G401 (cell line): ENCODE measurements around the gene RPUSD3. TPM values are rescaled to one million over a fixed set of nuclear protein-coding genes. Genes with fewer than 3 reads are reported as not detected.
"Not testable (repeated sequence)": the region's sequence is repeated elsewhere in the genome, so short reads cannot be mapped to it uniquely, and the experiment has no call there.

Experiments
- DNase-seq: peaks from one replicate; pipeline ENCODE4 v3.0.0-alpha.2; 2015; ENCODE audit warnings: low spot score
- in situ Hi-C: cut with HindIII; loops from 2 replicates; pipeline ENCODE4 v1.10.0; 2016; ENCODE audit warnings: low sequenced_read_pairs, mixed read lengths
- total RNA-seq: library from RNA; depleted of rRNA; stranded (reverse); fragments of >200 nt; shearing (Covaris generic); gene quantifications from 2 replicates; pipeline ENCODE4 v1.2.3, GENCODE V29; 2014; rRNA removed

Gene RPUSD3
- total RNA-seq: 82.7 and 98.7 TPM in 2 replicates

- peak; percentile 98 for DNase-seq
- in situ Hi-C loops: no loop called here
Measured at GRCh38 chr3:9843715-9844438, at the start of gene RPUSD3. Gene RPUSD3, minus strand, starts transcription at chr3:9844008. Its CDS starts 18 bp downstream, at chr3:9843990.

GRCh38 chr3:9891072-9891622, 47.3 kb upstream of the RPUSD3 start:
- in situ Hi-C loops: no loop called here
- DNase-seq: no peak

GRCh38 chr3:9890249-9891071, 46.7 kb upstream of the RPUSD3 start, which contains the start of gene JAGN1:
Gene JAGN1, plus strand, starts transcription at chr3:9890610. Its CDS starts 113 bp downstream, at chr3:9890723.
- in situ Hi-C loops: no loop called here
- DNase-seq: peak; percentile 90

- in situ Hi-C loops: no loop called here
- DNase-seq: no peak
Measured at GRCh38 chr3:9889405-9889804, 45.6 kb upstream of the RPUSD3 start.

- in situ Hi-C loops: no loop called here
- DNase-seq: no peak
Measured at GRCh38 chr3:9888540-9888939, 44.7 kb upstream of the RPUSD3 start.

GRCh38 chr3:9887480-9887879, 43.7 kb upstream of the RPUSD3 start:
- no peak for DNase-seq
- in situ Hi-C loops: no loop called here

GRCh38 chr3:9886328-9886727, 42.5 kb upstream of the RPUSD3 start:
- in situ Hi-C loops: no loop called here
- no peak for DNase-seq

GRCh38 chr3:9884555-9885165, 40.9 kb upstream of the RPUSD3 start:
- no peak for DNase-seq
- in situ Hi-C loops: no loop called here

- in situ Hi-C loops: no loop called here
- no peak for DNase-seq
Measured at GRCh38 chr3:9883706-9884554, 40.1 kb upstream of the RPUSD3 start.

GRCh38 chr3:9881441-9881840, 37.6 kb upstream of the RPUSD3 start:
- no peak for DNase-seq
- in situ Hi-C loops: no loop called here

GRCh38 chr3:9879830-9880549, 36.2 kb upstream of the RPUSD3 start, which contains the start of gene CIDEC:
Gene CIDEC, minus strand, starts transcription at chr3:9880253. Its CDS starts 1,767 bp downstream, at chr3:9878486.
- DNase-seq: no peak
- in situ Hi-C loops: no loop called here

- in situ Hi-C loops: no loop called here
- DNase-seq: no peak
Measured at GRCh38 chr3:9878700-9879099, 34.9 kb upstream of the RPUSD3 start.

GRCh38 chr3:9876991-9877390, 33.2 kb upstream of the RPUSD3 start:
- no peak for DNase-seq
- in situ Hi-C loops: no loop called here

- DNase-seq, in situ Hi-C loops: not testable (repeated sequence)
Measured at GRCh38 chr3:9876255-9876654, 32.4 kb upstream of the RPUSD3 start.

GRCh38 chr3:9875448-9875847, 31.6 kb upstream of the RPUSD3 start:
- no peak for DNase-seq
- in situ Hi-C loops: no loop called here

- in situ Hi-C loops, DNase-seq: not testable (repeated sequence)
Measured at GRCh38 chr3:9872067-9872466, 28.3 kb upstream of the RPUSD3 start.

GRCh38 chr3:9870978-9871377, 27.2 kb upstream of the RPUSD3 start:
- no peak for DNase-seq
- in situ Hi-C loops: no loop called here

- in situ Hi-C loops: no loop called here
- DNase-seq: no peak
Measured at GRCh38 chr3:9869955-9870354, 26.1 kb upstream of the RPUSD3 start.
